ENCODE data around the gene LYST.

LYST gene

GRCh38 chr1:235688096-235688495, 178.6 kb downstream of the LYST start:
- TF ChIP-seq FOXP2 (optimal IDR thresholded peaks at IDR 0.05; ENCODE audit: borderline replicate concordance, extremely low read depth, extremely low read length, insufficient read depth) (no peak), SIN3A (IDR thresholded peaks at IDR 0.05; ENCODE audit: borderline replicate concordance, insufficient read depth, low read length) (no peak), POLR2AphosphoS5 (IDR thresholded peaks at IDR 0.05; ENCODE audit: low read depth, low read length) (no peak), TAF1 (IDR thresholded peaks at IDR 0.05; ENCODE audit: borderline replicate concordance, insufficient read depth, low read length) (no peak), REST (IDR thresholded peaks at IDR 0.05; ENCODE audit: insufficient read depth in 1 of 2, low read depth in 2 of 2, low read length in 2 of 2) (no peak)

- TF ChIP-seq TAF1 (IDR thresholded peaks at IDR 0.05; ENCODE audit: borderline replicate concordance, insufficient read depth, low read length) (no peak), SIN3A (IDR thresholded peaks at IDR 0.05; ENCODE audit: borderline replicate concordance, insufficient read depth, low read length) (no peak), FOXP2 (optimal IDR thresholded peaks at IDR 0.05; ENCODE audit: borderline replicate concordance, extremely low read depth, extremely low read length, insufficient read depth) (no peak), REST (IDR thresholded peaks at IDR 0.05; ENCODE audit: insufficient read depth in 1 of 2, low read depth in 2 of 2, low read length in 2 of 2) (no peak), POLR2AphosphoS5 (IDR thresholded peaks at IDR 0.05; ENCODE audit: low read depth, low read length) (no peak)
Observed at GRCh38 chr1:235683653-235684052, 183.1 kb downstream of the LYST start.

- TF ChIP-seq FOXP2 (optimal IDR thresholded peaks at IDR 0.05; ENCODE audit: borderline replicate concordance, extremely low read depth, extremely low read length, insufficient read depth) (no peak), REST (IDR thresholded peaks at IDR 0.05; ENCODE audit: insufficient read depth in 1 of 2, low read depth in 2 of 2, low read length in 2 of 2) (no peak), TAF1 (IDR thresholded peaks at IDR 0.05; ENCODE audit: borderline replicate concordance, insufficient read depth, low read length) (no peak), POLR2AphosphoS5 (IDR thresholded peaks at IDR 0.05; ENCODE audit: low read depth, low read length) (no peak), SIN3A (IDR thresholded peaks at IDR 0.05; ENCODE audit: borderline replicate concordance, insufficient read depth, low read length) (no peak)
Observed at GRCh38 chr1:235682216-235682615, 184.5 kb downstream of the LYST start.

- TF ChIP-seq TAF1 (IDR thresholded peaks at IDR 0.05; ENCODE audit: borderline replicate concordance, insufficient read depth, low read length) (no peak), SIN3A (IDR thresholded peaks at IDR 0.05; ENCODE audit: borderline replicate concordance, insufficient read depth, low read length) (no peak), POLR2AphosphoS5 (IDR thresholded peaks at IDR 0.05; ENCODE audit: low read depth, low read length) (no peak), REST (IDR thresholded peaks at IDR 0.05; ENCODE audit: insufficient read depth in 1 of 2, low read depth in 2 of 2, low read length in 2 of 2) (no peak), FOXP2 (optimal IDR thresholded peaks at IDR 0.05; ENCODE audit: borderline replicate concordance, extremely low read depth, extremely low read length, insufficient read depth) (no peak)
Observed at GRCh38 chr1:235679644-235680043, 187.1 kb downstream of the LYST start.

GRCh38 chr1:235679005-235679404, 187.7 kb downstream of the LYST start:
- TF ChIP-seq TAF1 (IDR thresholded peaks at IDR 0.05; ENCODE audit: borderline replicate concordance, insufficient read depth, low read length) (no peak), FOXP2 (optimal IDR thresholded peaks at IDR 0.05; ENCODE audit: borderline replicate concordance, extremely low read depth, extremely low read length, insufficient read depth) (no peak), SIN3A (IDR thresholded peaks at IDR 0.05; ENCODE audit: borderline replicate concordance, insufficient read depth, low read length) (no peak), REST (IDR thresholded peaks at IDR 0.05; ENCODE audit: insufficient read depth in 1 of 2, low read depth in 2 of 2, low read length in 2 of 2) (no peak), POLR2AphosphoS5 (IDR thresholded peaks at IDR 0.05; ENCODE audit: low read depth, low read length) (no peak)

Measured in PFSK-1 (cell line).